Tibial nerve (tissue), 4 donors: ENCODE measurements around the gene SMIM27. TPM values are rescaled to one million over a fixed set of nuclear protein-coding genes. Genes with fewer than 3 reads are reported as not detected.
"Not testable (repeated sequence)": the region's sequence is repeated elsewhere in the genome, so short reads cannot be mapped to it uniquely, and the experiment has no call there.

Source experiments
- DNase-seq, 2 donors: peaks; one replicate each; pipeline ENCODE4 v3.0.0-alpha.2; 2019; ENCODE audit warnings: low spot score in 2 of 2
- H3K27ac ChIP-seq, 4 donors: fragments of 200-600 bp; sonication (generic) in 3 of 4; one replicate each; pipeline ENCODE4 v1.5.1; 2017 to 2019; ENCODE audit warnings: mild to moderate bottlenecking in 1 of 4
- H3K27me3 ChIP-seq, 2 donors: fragments of 200-600 bp; sonication (generic) in 1 of 2; one replicate each; pipeline versions ENCODE4 v1.5.1 to v1.6.0; 2017 to 2019
- H3K36me3 ChIP-seq, 3 donors: fragments of 200-600 bp; sonication (generic); one replicate each; pipeline ENCODE4 v1.5.1; 2018 to 2019
- H3K4me1 ChIP-seq, 4 donors: fragments of 200-600 bp; sonication (generic) in 3 of 4; one replicate each; pipeline ENCODE4 v1.5.1; 2017 to 2019
- H3K4me3 ChIP-seq, 4 donors: fragments of 200-600 bp; sonication (generic) in 3 of 4; one replicate each; pipeline ENCODE4 v1.5.1; 2017 to 2019; ENCODE audit warnings: mild to moderate bottlenecking in 1 of 4, moderate library complexity in 1 of 4
- H3K9me3 ChIP-seq, 4 donors: fragments of 200-600 bp; sonication (generic) in 3 of 4; one replicate each; pipeline ENCODE4 v1.5.1; 2017 to 2019
- CTCF ChIP-seq, 5 experiments: fragments of 200-600 bp in 3 of 5; fragments of 450-650 bp in 2 of 5; sonication (generic) in 3 of 5; IDR thresholded peaks; one replicate each; pipeline ENCODE4 v1.5.1; 2016 to 2019; ENCODE audit warnings: antibody characterized with exemption in 5 of 5, mild to moderate bottlenecking in 3 of 5, moderate library complexity in 2 of 5
- EP300 ChIP-seq, 2 donors: sonication (generic); formaldehyde crosslinking; IDR thresholded peaks; one replicate each; pipeline ENCODE4 v1.6.1; 2017; ENCODE audit warnings: antibody characterized with exemption in 2 of 2, mild to moderate bottlenecking in 1 of 2
- POLR2A ChIP-seq, 2 donors: fragments of 450-650 bp; IDR thresholded peaks; one replicate each; pipeline ENCODE4 v1.6.1; 2017; ENCODE audit warnings: antibody characterized with exemption in 2 of 2, mild to moderate bottlenecking in 2 of 2, moderate library complexity in 2 of 2
- WGBS, 2 donors: methylation state at CpG; one replicate each; pipeline ENCODE4 v1.1.5; 2018; 5-methylcytosine and 5-hydroxymethylcytosine counted together
- total RNA-seq, 4 donors: library from RNA; depleted of rRNA; stranded (reverse); fragments of >200 nt; gene quantifications; one replicate each; pipeline ENCODE4 v1.1.0, GENCODE V29; 2016

Gene SMIM27
- total RNA-seq, 4 donors from 2014 or later, result 5.3 to 18.1 (median 6.8) TPM

- Histone ChIP-seq H3K4me3 (no peak overlapping the region), H3K36me3 (no peaks in the 10 kb centered on the region), H3K27ac (no peak overlapping the region), H3K27me3 (no peaks in the 10 kb centered on the region), H3K9me3 (no peaks in the 10 kb centered on the region), H3K4me1 (no peaks in the 10 kb centered on the region)
- no peak for TF ChIP-seq POLR2A (IDR thresholded peaks at IDR 0.05)
- TF ChIP-seq CTCF (IDR thresholded peaks at IDR 0.05), result no peak
- TF ChIP-seq EP300 (IDR thresholded peaks at IDR 0.05), result no peak
- WGBS, 2 donors, result 62 to 73% methylated on average over 1 of the region's 1 CpG
- no peak for DNase-seq
Observed at GRCh38 chr9:32590898-32591297, 38.8 kb downstream of the SMIM27 start.

GRCh38 chr9:32596096-32596865, 44.2 kb downstream of the SMIM27 start:
- H3K4me3 ChIP-seq, result no peak overlapping the region

GRCh38 chr9:32596936-32597335, 44.8 kb downstream of the SMIM27 start:
- Histone ChIP-seq H3K4me1 (no peaks in the 10 kb centered on the region), H3K36me3 (no peaks in the 10 kb centered on the region), H3K9me3 (no peaks in the 10 kb centered on the region), H3K27me3 (no peaks in the 10 kb centered on the region), H3K4me3 (no peak overlapping the region), H3K27ac (no peak overlapping the region)
- DNase-seq, result no peak
- TF ChIP-seq CTCF (IDR thresholded peaks at IDR 0.05) (no peak), EP300 (IDR thresholded peaks at IDR 0.05) (no peak), POLR2A (IDR thresholded peaks at IDR 0.05) (no peak)

More at GRCh38 chr9:32596096-32596865, 44.2 kb downstream of the SMIM27 start:
- WGBS, 2 donors, result 79 to 81% methylated on average over 4 of the region's 4 CpGs
- Histone ChIP-seq H3K36me3 (no peaks in the 10 kb centered on the region), H3K9me3 (no peaks in the 10 kb centered on the region), H3K27ac (no peak overlapping the region), H3K27me3 (no peaks in the 10 kb centered on the region), H3K4me1 (no peaks in the 10 kb centered on the region)
- TF ChIP-seq CTCF (IDR thresholded peaks at IDR 0.05) (no peak), EP300 (IDR thresholded peaks at IDR 0.05) (peak in 1 of 2 donors; percentile 7)
- no peak for DNase-seq

GRCh38 chr9:32599021-32599420, 46.9 kb downstream of the SMIM27 start:
- H3K27me3 ChIP-seq, H3K27ac ChIP-seq: not testable (repeated sequence)
- WGBS, 2 donors, result 57 to 63% methylated on average over 3 of the region's 3 CpGs

More at GRCh38 chr9:32599021-32599420, 46.9 kb downstream of the SMIM27 start:
- H3K4me1 ChIP-seq, H3K4me3 ChIP-seq, DNase-seq, H3K36me3 ChIP-seq, H3K9me3 ChIP-seq: not testable (repeated sequence)

Other genes with a start within 250 kb of the SMIM27 start
- 10 to 100 TPM; 33.7 to 62.4 (median 45.4) TPM for gene ACO1, start 167.7 kb upstream of the SMIM27 start, total RNA-seq
- 10 to 100 TPM in 1 of 4 donors, 1 to 10 TPM in 3; 8.2 to 16.0 (median 9.3) TPM for gene RIGI, start 26.1 kb upstream of the SMIM27 start, total RNA-seq
- gene TOPORS, start 259 bp downstream of the SMIM27 start, total RNA-seq, result 10 to 100 TPM; 19.5 to 23.4 (median 22.5) TPM
- gene NDUFB6, start 20.8 kb downstream of the SMIM27 start, total RNA-seq, result 10 to 100 TPM; 36.9 to 71.7 (median 56.7) TPM
- gene TAF1L, start 83.3 kb downstream of the SMIM27 start, total RNA-seq, result under 1 TPM in 2 of 4 donors, not detected in 2; under 0.01 to 0.21 TPM
- gene TMEM215, start 231.2 kb downstream of the SMIM27 start, total RNA-seq, result 10 to 100 TPM in 3 of 4 donors, 1 to 10 TPM in 1; 7.5 to 18.6 (median 14.1) TPM